Subcutaneous adipose tissue (tissue), 4 donors: ENCODE data around the gene WNT5B. TPM values are rescaled to one million over a fixed set of nuclear protein-coding genes. Genes with fewer than 3 reads are reported as not detected.

Experiments
- CTCF ChIP-seq: fragments of 450-650 bp; IDR thresholded peaks from one replicate; pipeline ENCODE4 v1.5.1; 2016; ENCODE audit warnings: low read depth, mild to moderate bottlenecking, control low read depth, antibody characterized with exemption, moderate library complexity
- total RNA-seq, 4 donors: library from RNA; depleted of rRNA; stranded (reverse); fragments of >200 nt; gene quantifications; one replicate each; pipeline ENCODE4 v1.1.0, GENCODE V29; 2016

Gene WNT5B
- total RNA-seq, 4 donors from 2014 or later = 0.82 to 7.0 (median 4.8) TPM

GRCh38 chr12:1603269-1603993, 25.6 kb upstream of the WNT5B start:
- TF ChIP-seq CTCF = no peak

GRCh38 chr12:1604464-1604863, 24.6 kb upstream of the WNT5B start:
- TF ChIP-seq CTCF = no peak

GRCh38 chr12:1605129-1606020, 23.7 kb upstream of the WNT5B start:
- no peak for TF ChIP-seq CTCF

GRCh38 chr12:1606021-1606622, 22.9 kb upstream of the WNT5B start:
- TF ChIP-seq CTCF = no peak

GRCh38 chr12:1607940-1608712, 20.9 kb upstream of the WNT5B start:
- no peak for TF ChIP-seq CTCF

GRCh38 chr12:1608713-1609119, 20.3 kb upstream of the WNT5B start:
- no peak for TF ChIP-seq CTCF
